Kidney (tissue), 11 donors: ENCODE measurements around the gene WWP2. TPM values are rescaled to one million over a fixed set of nuclear protein-coding genes. Genes with fewer than 3 reads are reported as not detected.
"Not testable (repeated sequence)": the region's sequence is repeated elsewhere in the genome, so short reads cannot be mapped to it uniquely, and the experiment has no call there.

ENCODE experiments used
- DNase-seq, 5 donors: peaks; one replicate each; pipeline ENCODE4 v3.0.0-alpha.2; 2013 to 2020
- FAIRE-seq: peaks from 2 replicates; lab custom pipeline; 2012; peaks lifted over from hg19 to GRCh38; lab: Jason Lieb, UNC
- H3K27ac ChIP-seq, 2 donors: one replicate each; pipeline ENCODE4 v1.7.0; 2013; ENCODE audit warnings: low read depth in 2 of 2, low read length in 2 of 2, inconsistent platforms in 1 of 2
- H3K27me3 ChIP-seq: one replicate; pipeline ENCODE4 v1.7.1; 2013; ENCODE audit warnings: low read length, inconsistent platforms; ENCODE audit not compliant: control insufficient read depth, insufficient read depth
- H3K36me3 ChIP-seq, 3 donors: one replicate each; pipeline versions ENCODE4 v1.7.0 to v1.7.1; 2013; ENCODE audit warnings: low read length in 3 of 3, control low read depth in 1 of 3, inconsistent platforms in 1 of 3; ENCODE audit not compliant: insufficient read depth in 3 of 3, control insufficient read depth in 2 of 3
- H3K4me1 ChIP-seq, 3 donors: one replicate each; pipeline versions ENCODE4 v1.7.0 to v1.7.1; 2013; ENCODE audit warnings: low read length in 3 of 3, inconsistent platforms in 1 of 3, low read depth in 1 of 3; ENCODE audit not compliant: control insufficient read depth in 2 of 3, insufficient read depth in 2 of 3
- H3K4me3 ChIP-seq, 3 donors: one replicate each; pipeline versions ENCODE4 v1.7.0 to v1.8.1; 2013; ENCODE audit warnings: low read length in 3 of 3, control low read depth in 1 of 3, inconsistent platforms in 1 of 3
- H3K9ac ChIP-seq, 3 donors: one replicate each; pipeline versions ENCODE4 v1.7.0 to v1.7.1; 2013; ENCODE audit warnings: low read length in 3 of 3, control low read depth in 1 of 3, inconsistent platforms in 1 of 3
- H3K9me3 ChIP-seq, 3 donors: one replicate each; pipeline versions ENCODE4 v1.7.0 to v1.7.1; 2013; ENCODE audit warnings: low read length in 3 of 3, control low read depth in 1 of 3, inconsistent platforms in 1 of 3; ENCODE audit not compliant: control insufficient read depth in 2 of 3, insufficient read depth in 1 of 3
- intact Hi-C: fragments of 100-400 bp; cut with DNase I; formaldehyde crosslinking; loops from one replicate; pipeline ENCODE4 v1.11.1; 2022
- microRNA-seq: library from miRNA; unstranded; fragments of <30 nt; microRNA quantifications from one replicate; pipeline ENCODE4 v1.2.0, GENCODE V29; 2020
- polyA plus RNA-seq: library from polyadenylated mRNA; stranded (reverse); fragments of 350-450 nt; fragmentation: Illumina TruSeq; extraction: RNeasy Lipid Tissue Mini Kit (QIAGEN cat#74804); gene quantifications from one replicate; pipeline ENCODE4 v1.2.3, GENCODE V29; 2014; ENCODE audit warnings: low read depth, low replicate concordance; ENCODE audit not compliant: insufficient read depth
- total RNA-seq: library from RNA; stranded (reverse); fragmentation: NEBNext Ultra II Directional; extraction: Animal tissue kit (Norgen Biotek cat#: 25700); gene quantifications from one replicate; pipeline ENCODE4 v1.2.1, GENCODE V29; 2021
- donor health status: control.
- donor health status: control.
- donor health status: DM: yes; HTN: yes; CAD: no.
- donor health status: Normal renal cell carcinoma (clear cell type).

The WWP2 gene
- total and polyA plus RNA-seq, 2 donors from 2014 or later = 30.0 to 128 TPM

GRCh38 chr16:69972935-69973334 lies 210.8 kb downstream of the WWP2 start:
- H3K4me3 ChIP-seq, H3K9ac ChIP-seq, H3K4me1 ChIP-seq, H3K9me3 ChIP-seq, FAIRE-seq, DNase-seq, H3K36me3 ChIP-seq, H3K27me3 ChIP-seq, intact Hi-C loops, H3K27ac ChIP-seq: not testable (repeated sequence)

GRCh38 chr16:69985196-69985595 lies 223.1 kb downstream of the WWP2 start:
- DNase-seq, FAIRE-seq, H3K9ac ChIP-seq, H3K36me3 ChIP-seq, H3K4me3 ChIP-seq, H3K9me3 ChIP-seq, H3K4me1 ChIP-seq, H3K27ac ChIP-seq, intact Hi-C loops, H3K27me3 ChIP-seq: not testable (repeated sequence)

Small RNA genes within 50 kb of the gene (microRNA-seq; reads per million reads assigned to microRNA genes)
- gene MIR140 = 8,358 reads per million, percentile 93 among the genes with 10 or more reads in this experiment

Other genes with a start within 250 kb of the WWP2 start
- 83.7 TPM for gene NFAT5, start 196.4 kb upstream of the WWP2 start, total RNA-seq
- gene NFAT5, start 196.4 kb upstream of the WWP2 start, polyA plus RNA-seq = 1.9 TPM
- 87.5 TPM for gene NQO1, start 35.8 kb upstream of the WWP2 start, total RNA-seq
- gene NQO1, start 35.8 kb upstream of the WWP2 start, polyA plus RNA-seq = 414 TPM
- gene NOB1, start 7.4 kb upstream of the WWP2 start, total RNA-seq = 50.4 TPM
- 34.9 TPM for gene NOB1, start 7.4 kb upstream of the WWP2 start, polyA plus RNA-seq
- gene CLEC18A, start 189.0 kb downstream of the WWP2 start, total RNA-seq = 0.85 TPM
- gene CLEC18A, start 189.0 kb downstream of the WWP2 start, polyA plus RNA-seq = 87.7 TPM